ENCODE results near the gene RPS6KA5. TPM values are rescaled to one million over a fixed set of nuclear protein-coding genes. Genes with fewer than 3 reads are reported as not detected.
A peak's percentile ranks its signal among the peaks of the same experiment; 100 is the strongest.
"Not testable (repeated sequence)": the region's sequence is repeated elsewhere in the genome, so short reads cannot be mapped to it uniquely, and the experiment has no call there.

The RPS6KA5 gene
- total RNA-seq = 11.0 to 12.8 TPM (median 11.8 TPM) in 3 replicates

DNA sequence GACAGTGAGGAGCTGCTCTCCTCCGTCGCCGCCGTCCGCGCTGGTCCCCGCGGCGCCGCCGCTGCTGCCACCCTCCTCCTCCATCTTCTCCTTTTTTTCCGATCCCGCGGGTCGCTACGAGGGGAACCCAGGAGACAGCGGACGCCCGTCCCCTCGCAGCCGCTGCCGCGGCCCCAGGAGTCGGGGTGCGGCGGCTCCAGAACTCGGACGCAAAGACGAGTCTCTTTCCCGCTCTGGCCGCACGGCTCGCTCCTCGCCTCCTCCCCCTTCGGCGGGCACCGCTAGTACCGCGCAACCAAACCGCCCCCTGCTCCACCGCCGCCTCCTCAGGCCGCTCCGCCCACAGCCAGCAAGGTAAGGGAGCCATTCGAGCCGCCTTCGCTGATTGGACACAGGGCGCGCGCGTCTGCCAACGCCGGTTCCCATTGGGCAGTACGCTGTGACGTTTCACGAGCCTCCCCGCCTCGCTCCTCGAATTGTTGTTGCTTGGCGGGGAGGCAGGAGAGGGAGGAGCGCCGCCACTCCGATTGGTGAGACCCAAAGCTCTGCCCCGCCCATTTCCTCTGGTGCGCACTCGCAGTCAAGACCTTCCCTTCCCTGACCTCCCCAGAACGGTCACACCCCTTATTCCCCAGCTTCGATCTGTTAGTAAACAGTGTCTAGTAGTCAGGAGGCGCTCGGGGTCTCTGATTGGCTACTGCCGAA is at the start of gene RPS6KA5:
Gene RPS6KA5 (minus strand): TSS at position 291 of the 705 bp plus-strand sequence. CDS start 207 bp downstream, at position 84.
- no peaks in the 10 kb centered on the region for H3K36me3 Mint-ChIP-seq
- H3K4me3 Mint-ChIP-seq = peak within 1 kb of the TSS; percentile 75
- TF ChIP-seq, protein P1, sequence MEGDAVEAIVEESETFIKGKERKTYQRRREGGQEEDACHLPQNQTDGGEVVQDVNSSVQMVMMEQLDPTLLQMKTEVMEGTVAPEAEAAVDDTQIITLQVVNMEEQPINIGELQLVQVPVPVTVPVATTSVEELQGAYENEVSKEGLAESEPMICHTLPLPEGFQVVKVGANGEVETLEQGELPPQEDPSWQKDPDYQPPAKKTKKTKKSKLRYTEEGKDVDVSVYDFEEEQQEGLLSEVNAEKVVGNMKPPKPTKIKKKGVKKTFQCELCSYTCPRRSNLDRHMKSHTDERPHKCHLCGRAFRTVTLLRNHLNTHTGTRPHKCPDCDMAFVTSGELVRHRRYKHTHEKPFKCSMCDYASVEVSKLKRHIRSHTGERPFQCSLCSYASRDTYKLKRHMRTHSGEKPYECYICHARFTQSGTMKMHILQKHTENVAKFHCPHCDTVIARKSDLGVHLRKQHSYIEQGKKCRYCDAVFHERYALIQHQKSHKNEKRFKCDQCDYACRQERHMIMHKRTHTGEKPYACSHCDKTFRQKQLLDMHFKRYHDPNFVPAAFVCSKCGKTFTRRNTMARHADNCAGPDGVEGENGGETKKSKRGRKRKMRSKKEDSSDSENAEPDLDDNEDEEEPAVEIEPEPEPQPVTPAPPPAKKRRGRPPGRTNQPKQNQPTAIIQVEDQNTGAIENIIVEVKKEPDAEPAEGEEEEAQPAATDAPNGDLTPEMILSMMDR (IDR thresholded peaks at IDR 0.05; ENCODE audit: unreplicated experiment) = no peak
- peaks cover 15% of the 10 kb centered on the region for H3K4me1 Mint-ChIP-seq
- H3K9me3 Mint-ChIP-seq = no peaks in the 10 kb centered on the region
- DNase-seq (ENCODE audit: low spot score in 2 of 2, unreplicated experiment in 2 of 2) = peak; percentile 99 to 100
- no peaks in the 10 kb centered on the region for H3K27me3 Mint-ChIP-seq (ENCODE audit: low read depth)
- peak within 1 kb of the TSS; percentile 79 for H3K27ac Mint-ChIP-seq

DNA sequence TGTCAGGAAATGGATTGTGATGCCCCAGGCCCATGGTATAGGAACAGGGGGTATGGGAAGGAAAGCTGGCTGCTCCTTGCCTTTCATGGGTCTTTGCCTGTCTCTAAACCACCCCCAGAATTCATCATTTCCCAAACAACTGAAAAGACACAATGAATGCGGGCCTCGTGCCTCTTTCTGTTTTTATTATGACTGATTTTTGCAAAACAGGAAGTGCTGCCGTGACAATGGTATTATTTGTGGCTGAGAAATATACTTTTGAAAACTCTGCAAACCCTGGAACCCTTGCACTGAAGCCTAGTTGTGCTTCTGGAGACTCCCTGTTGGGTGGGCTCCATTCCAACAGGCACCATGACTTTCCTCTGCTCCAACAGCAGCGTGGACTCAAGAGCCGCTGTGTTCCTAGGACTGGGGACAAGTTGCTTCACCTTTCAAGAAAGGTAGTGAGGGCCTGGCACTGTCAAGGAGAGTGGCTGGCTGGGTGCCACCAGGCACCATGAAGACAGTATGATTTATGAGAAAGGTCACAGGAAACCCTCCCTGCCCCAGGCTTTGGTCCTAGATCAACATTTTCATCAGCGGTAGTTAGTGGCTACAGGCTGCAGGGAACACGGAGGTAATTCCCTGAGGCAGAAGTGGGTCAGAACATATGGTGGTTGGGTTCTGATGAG is 48.6 kb upstream of the RPS6KA5 start:
- Mint-ChIP-seq H3K27ac (no peak overlapping the region), H3K36me3 (no peaks in the 10 kb centered on the region), H3K4me3 (no peak overlapping the region), H3K27me3 (ENCODE audit: low read depth) (no peaks in the 10 kb centered on the region), H3K4me1 (peaks cover 19% of the 10 kb centered on the region), H3K9me3 (no peaks in the 10 kb centered on the region)
- no peak for DNase-seq (ENCODE audit: low spot score in 2 of 2, unreplicated experiment in 2 of 2)
- TF ChIP-seq, protein P1 (IDR thresholded peaks at IDR 0.05; ENCODE audit: unreplicated experiment) = no peak

DNA sequence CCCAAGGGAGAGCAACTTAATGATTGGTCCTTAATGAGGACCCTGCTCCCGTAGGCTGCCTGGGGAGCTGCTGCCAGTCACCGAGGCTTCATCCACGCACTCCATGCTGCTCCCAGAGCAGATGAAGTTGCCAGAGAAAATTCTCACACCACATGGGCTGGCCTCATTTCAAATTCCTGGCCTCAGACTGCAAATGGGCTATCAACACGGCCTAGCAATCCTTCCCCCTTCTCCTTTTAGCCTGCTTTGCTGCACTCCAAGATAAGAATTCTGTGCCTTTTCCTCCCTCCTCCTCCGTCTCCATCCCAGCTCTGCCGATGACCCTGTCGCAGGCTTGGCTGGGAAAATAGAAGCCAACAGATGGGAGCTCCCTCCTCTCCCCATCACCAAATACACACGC is 42.7 kb upstream of the RPS6KA5 start:
- Mint-ChIP-seq H3K27ac (no peak overlapping the region), H3K9me3 (no peaks in the 10 kb centered on the region), H3K36me3 (no peaks in the 10 kb centered on the region), H3K4me1 (peaks cover 5% of the 10 kb centered on the region), H3K4me3 (no peak overlapping the region), H3K27me3 (ENCODE audit: low read depth) (peaks cover 4% of the 10 kb centered on the region)
- no peak for DNase-seq (ENCODE audit: low spot score in 2 of 2, unreplicated experiment in 2 of 2)
- TF ChIP-seq, protein P1 (IDR thresholded peaks at IDR 0.05; ENCODE audit: unreplicated experiment) = no peak

DNA sequence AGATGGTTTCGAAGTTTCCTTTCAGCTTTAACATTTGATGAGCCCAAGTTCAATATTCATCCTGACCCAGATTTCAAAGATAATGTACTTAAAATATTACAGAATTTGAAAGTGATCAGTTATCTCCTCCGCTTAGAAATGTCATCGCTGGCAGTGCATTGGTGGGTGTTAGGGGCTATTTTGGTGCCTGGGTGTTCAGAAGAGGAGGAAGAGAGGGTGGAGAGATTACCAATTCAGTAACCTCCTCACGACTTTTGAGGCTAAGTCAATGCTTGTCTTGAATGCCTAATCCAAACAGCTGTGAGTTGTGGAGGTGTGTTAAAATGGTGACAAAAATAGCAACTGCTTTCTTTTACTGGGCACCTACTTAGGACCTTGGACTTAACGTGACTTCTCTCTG is 39.7 kb upstream of the RPS6KA5 start:
- DNase-seq (ENCODE audit: low spot score in 2 of 2, unreplicated experiment in 2 of 2) = no peak
- Mint-ChIP-seq H3K36me3 (no peaks in the 10 kb centered on the region), H3K27ac (no peak overlapping the region), H3K27me3 (ENCODE audit: low read depth) (peaks cover 8% of the 10 kb centered on the region), H3K9me3 (no peaks in the 10 kb centered on the region), H3K4me1 (peaks cover 5% of the 10 kb centered on the region), H3K4me3 (no peak overlapping the region)
- TF ChIP-seq, protein P1 (IDR thresholded peaks at IDR 0.05; ENCODE audit: unreplicated experiment) = no peak

DNA sequence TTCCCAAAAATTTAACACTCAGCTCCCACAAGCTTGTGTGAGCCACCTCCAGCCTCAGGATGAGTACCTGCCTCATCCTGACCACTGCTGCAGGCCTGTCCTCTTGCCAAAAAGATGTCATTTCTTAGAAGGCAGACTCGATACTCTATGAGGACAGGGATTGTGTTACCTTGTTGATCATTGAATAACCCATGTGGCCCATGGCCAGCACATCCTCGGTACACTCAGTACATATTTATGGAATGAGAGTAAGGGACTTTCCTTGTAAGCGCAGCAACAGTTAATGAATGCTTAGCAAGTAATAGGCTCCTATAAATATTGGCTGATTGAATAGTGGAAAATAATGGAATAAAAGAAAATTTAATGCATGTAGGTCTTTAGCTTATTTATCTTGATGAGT is 38.1 kb upstream of the RPS6KA5 start:
- TF ChIP-seq, protein P1 (IDR thresholded peaks at IDR 0.05; ENCODE audit: unreplicated experiment) = no peak

DNA sequence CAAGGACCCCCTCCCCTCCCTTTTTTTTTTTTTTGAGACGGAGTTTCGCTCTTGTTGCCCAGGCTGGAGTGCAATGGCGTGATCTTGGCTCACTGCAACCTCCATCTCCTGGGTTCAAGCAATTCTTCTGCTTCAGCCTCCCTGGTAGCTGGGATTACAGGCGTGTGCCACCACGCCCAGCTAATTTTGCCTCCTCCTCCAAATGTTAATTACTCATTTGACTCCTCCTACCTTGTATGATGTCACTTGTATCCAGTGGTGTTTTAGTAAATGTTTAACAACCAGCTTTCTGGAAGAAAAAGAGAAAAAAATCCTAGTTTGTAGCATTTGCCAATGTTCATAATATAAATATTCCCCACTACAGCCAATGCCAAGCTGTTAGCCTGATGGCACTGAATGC is 37.2 kb upstream of the RPS6KA5 start:
- not testable (repeated sequence) for H3K36me3 Mint-ChIP-seq; H3K4me3 Mint-ChIP-seq; DNase-seq (ENCODE audit: low spot score in 2 of 2, unreplicated experiment in 2 of 2); H3K4me1 Mint-ChIP-seq; H3K27ac Mint-ChIP-seq; H3K9me3 Mint-ChIP-seq
- H3K27me3 Mint-ChIP-seq (ENCODE audit: low read depth) = peaks cover 11% of the 10 kb centered on the region

More for the DNA sequence above, 38.1 kb upstream of the RPS6KA5 start:
- Mint-ChIP-seq H3K27ac (no peak overlapping the region), H3K27me3 (ENCODE audit: low read depth) (peaks cover 11% of the 10 kb centered on the region), H3K4me3 (no peak overlapping the region), H3K9me3 (no peaks in the 10 kb centered on the region), H3K4me1 (peaks cover 5% of the 10 kb centered on the region), H3K36me3 (no peaks in the 10 kb centered on the region)
- no peak for DNase-seq (ENCODE audit: low spot score in 2 of 2, unreplicated experiment in 2 of 2)
